ENCODE data around the gene DUSP10. TPM values are rescaled to one million over a fixed set of nuclear protein-coding genes. Genes with fewer than 3 reads are reported as not detected.

DUSP10 gene
- total RNA-seq, 2 experiments from 2014 or later: 23.9 to 24.6 TPM

DNA sequence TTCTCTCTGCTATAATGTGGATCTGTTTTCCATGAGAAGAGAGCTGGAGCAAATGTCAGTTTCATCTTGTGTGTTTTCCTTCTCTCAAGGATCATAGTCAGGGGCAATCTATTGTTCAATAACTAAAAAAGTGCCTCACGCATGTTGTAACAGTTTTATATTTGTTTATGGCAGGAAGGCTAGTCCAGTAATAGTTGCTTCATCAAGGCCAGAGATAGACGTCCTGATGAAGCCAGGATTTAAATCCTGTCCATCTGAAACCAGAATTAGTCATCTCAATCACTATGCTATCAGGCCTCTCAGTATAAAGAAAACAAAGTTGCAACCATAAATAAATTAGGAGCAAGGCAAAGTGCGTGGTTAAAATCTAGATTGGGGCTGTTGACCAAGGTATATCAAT, 30.2 kb upstream of the DUSP10 start:
- CTCF ChIA-PET: no interaction called here

GRCh38 chr1:221768444-221769066, 26.7 kb upstream of the DUSP10 start:
- ChIA-PET POLR2A (no interaction called here), CTCF (interaction anchor here (0.9 kb wide), 1 partner anchor 61 kb away, joined by 3 read pairs; no protein-coding TSS in a partner anchor)

More for the DNA sequence above, 30.2 kb upstream of the DUSP10 start:
- POLR2A ChIA-PET: no interaction called here

DNA sequence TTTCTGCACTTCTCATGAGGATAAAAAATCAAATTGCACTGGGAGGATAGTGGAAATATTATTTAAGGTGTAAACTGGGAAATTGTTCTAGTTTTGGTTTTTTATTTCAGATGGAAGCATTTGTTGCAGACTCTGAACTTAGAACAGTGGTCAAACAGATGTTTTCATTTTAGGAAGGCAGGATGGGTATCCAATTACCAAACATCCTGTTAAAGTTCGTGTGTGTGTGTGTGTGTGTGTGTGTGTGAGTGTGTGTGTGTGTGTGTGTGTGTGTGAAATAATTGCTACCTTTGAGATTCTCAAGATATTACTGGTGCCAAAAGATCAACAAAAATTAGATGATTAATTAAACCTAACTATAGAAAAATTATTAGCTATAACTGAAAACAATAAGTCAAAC, 24.3 kb upstream of the DUSP10 start:
- ChIA-PET POLR2A (no interaction called here), CTCF (interaction anchor here (0.7 kb wide), 2 partner anchors 390 to 632 kb away, joined by 3 to 4 read pairs; no protein-coding TSS in a partner anchor)

GRCh38 chr1:221765527-221765926, 23.6 kb upstream of the DUSP10 start:
- CTCF ChIA-PET: no interaction called here
- POLR2A ChIA-PET: no interaction called here

- POLR2A ChIA-PET: no interaction called here
- CTCF ChIA-PET: no interaction called here
These were observed 20.2 kb upstream of the DUSP10 start for GRCh38 chr1:221762121-221762520.

DNA sequence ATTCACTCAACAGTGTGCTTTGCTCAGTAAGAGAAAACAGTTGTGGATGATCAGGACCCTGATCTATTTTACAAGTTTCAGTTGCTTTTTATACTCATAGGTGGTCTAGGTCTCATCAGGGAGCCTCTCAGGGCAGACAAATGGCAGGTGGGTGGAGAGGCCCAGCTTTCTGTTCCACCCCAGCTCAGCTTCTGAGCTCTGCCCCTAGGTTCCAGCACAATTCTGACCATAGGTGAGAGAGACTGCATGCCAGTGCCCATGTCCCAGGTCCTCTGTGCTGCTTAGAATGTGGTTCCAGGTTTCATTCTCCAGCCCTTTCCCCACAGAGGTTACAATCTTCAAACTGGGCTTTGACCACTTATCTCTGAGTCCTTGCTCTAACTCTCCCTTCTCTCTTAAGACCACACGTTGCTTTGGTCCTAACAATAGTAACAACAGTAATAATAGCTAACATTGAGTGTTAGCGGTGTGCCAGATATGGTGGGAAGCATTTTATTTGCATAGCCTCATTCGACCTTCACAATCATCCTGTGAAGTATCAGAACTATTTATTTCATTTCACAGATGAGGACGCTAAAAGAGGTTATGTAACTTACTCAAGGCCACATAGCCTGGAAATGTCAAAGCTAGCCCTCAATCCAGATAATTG, 19.6 kb upstream of the DUSP10 start:
- ChIA-PET POLR2A (no interaction called here), CTCF (no interaction called here)

DNA sequence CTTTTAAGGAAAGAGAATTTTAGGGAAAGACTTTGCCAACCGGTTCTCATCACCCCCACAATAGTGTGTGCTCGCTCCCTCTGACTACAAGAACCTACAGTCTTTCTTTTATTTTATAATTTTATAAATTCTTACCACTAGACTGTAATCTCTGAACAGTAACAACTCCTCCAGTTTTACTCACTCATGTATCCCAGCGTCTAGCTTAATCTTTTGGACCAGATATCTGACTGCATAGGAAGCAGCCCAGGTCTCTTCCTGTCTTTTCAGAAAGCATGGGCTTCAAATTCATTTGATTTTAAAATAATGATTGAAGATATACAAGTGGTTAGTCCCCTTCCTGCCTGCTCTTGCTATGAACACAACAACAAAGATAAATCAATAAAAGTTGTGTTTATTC, 19.0 kb upstream of the DUSP10 start:
- ChIA-PET CTCF (no interaction called here), POLR2A (interaction anchor here (0.9 kb wide), 1 partner anchor 18 kb away, joined by 3 read pairs; no protein-coding TSS in a partner anchor)

GRCh38 chr1:221759436-221759835, 17.5 kb upstream of the DUSP10 start:
- ChIA-PET CTCF (no interaction called here), POLR2A (no interaction called here)

GRCh38 chr1:221758455-221758854, 16.6 kb upstream of the DUSP10 start:
- ChIA-PET POLR2A (interaction anchor here (1.0 kb wide), 1 partner anchor 15 kb away, joined by 3 read pairs; no protein-coding TSS in a partner anchor), CTCF (interaction anchor here (1.2 kb wide), 1 partner anchor 22 kb away, joined by 3 read pairs; no protein-coding TSS in a partner anchor)

DNA sequence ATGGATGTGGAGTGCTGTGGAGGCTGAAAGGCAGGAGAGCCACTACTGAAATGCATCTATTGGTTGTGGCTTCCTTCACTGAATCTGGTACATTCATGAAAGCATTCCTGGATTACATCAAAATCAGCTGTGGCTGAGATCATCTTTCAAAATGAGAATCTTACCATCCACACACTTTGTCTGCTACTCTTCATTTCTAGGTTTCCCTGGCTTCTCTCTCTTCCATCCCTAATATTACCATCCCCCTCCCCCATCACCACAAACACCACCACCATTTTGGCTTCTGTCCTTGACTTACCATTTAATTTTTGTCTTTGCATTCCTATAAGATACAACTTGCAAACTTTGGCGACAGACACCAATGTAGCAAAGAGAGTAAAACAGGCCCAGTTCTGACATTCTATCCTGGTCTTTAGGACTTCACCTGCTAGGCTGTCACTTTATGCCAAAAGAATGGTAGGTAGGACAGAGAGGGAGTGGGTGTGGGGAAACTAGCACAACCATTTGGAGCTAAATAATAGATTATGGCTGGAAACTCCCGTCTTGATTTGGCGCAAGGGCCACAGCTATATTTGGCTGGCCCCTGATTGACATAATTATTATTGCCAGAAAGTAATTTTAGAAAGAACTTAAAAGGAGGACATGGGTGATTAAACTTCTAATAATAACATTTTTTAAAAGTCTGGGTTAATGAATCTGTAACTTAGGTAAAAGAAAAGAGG, 15.1 kb upstream of the DUSP10 start:
- POLR2A ChIA-PET: interaction anchor here (1.0 kb wide), 1 partner anchor 14 kb away, joined by 3 read pairs; no protein-coding TSS in a partner anchor
- CTCF ChIA-PET: no interaction called here

DNA sequence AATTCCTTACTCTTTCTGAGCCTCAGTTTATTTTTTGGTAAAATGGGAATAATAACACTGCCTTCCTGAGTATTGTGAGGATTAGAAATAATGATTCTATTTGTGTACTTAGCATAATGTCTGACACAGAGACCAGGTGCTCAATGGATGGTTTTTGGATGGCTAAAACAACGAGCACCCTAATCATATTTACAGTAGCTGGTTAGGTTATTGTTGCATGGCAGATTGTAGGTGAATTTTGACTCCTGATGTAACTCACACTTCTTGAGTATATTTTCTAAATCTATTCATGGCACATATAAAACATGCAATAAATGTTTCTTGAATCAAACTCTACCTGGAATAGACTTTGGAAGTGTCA, 11.9 kb upstream of the DUSP10 start:
- POLR2A ChIA-PET: no interaction called here
- CTCF ChIA-PET: no interaction called here

GRCh38 chr1:221751226-221751887, 9.5 kb upstream of the DUSP10 start:
- CTCF ChIA-PET: no interaction called here
- POLR2A ChIA-PET: no interaction called here

DNA sequence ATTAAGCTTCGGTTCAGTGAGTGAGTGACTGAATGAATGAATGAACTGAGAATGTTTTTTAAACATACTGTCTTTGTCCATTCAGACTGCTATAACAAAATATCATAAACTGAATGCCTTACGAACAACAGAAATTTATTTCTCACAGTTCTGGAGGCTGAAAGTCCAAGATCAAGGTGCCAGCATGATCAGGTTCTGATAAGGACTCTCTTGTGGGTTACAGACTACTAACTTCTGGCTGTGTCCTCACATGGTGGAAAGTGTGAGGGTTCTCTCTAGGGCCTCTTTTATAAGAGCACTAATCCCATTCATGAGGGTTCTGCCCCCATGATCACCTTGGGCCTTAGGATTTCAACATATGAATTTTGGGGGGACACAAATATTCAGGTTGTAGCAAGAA, 7.1 kb upstream of the DUSP10 start:
- ChIA-PET POLR2A (no interaction called here), CTCF (interaction anchor here (0.5 kb wide), 1 partner anchor 140 kb away, joined by 3 read pairs; no protein-coding TSS in a partner anchor)

- POLR2A ChIA-PET: no interaction called here
These were observed 6.0 kb upstream of the DUSP10 start for GRCh38 chr1:221747839-221748238.

GRCh38 chr1:221743416-221744208, 1.7 kb upstream of the DUSP10 start:
- CTCF ChIA-PET: interaction anchor here (1.3 kb wide), 1 partner anchor 25 kb away, joined by 3 read pairs; no protein-coding TSS in a partner anchor
- POLR2A ChIA-PET: interaction anchor here (0.5 to 1.7 kb wide), 6 partner anchors 14 to 901 kb away, joined by 3 to 6 read pairs (median 4); no protein-coding TSS in a partner anchor

More at GRCh38 chr1:221747839-221748238, 6.0 kb upstream of the DUSP10 start:
- CTCF ChIA-PET: no interaction called here

DNA sequence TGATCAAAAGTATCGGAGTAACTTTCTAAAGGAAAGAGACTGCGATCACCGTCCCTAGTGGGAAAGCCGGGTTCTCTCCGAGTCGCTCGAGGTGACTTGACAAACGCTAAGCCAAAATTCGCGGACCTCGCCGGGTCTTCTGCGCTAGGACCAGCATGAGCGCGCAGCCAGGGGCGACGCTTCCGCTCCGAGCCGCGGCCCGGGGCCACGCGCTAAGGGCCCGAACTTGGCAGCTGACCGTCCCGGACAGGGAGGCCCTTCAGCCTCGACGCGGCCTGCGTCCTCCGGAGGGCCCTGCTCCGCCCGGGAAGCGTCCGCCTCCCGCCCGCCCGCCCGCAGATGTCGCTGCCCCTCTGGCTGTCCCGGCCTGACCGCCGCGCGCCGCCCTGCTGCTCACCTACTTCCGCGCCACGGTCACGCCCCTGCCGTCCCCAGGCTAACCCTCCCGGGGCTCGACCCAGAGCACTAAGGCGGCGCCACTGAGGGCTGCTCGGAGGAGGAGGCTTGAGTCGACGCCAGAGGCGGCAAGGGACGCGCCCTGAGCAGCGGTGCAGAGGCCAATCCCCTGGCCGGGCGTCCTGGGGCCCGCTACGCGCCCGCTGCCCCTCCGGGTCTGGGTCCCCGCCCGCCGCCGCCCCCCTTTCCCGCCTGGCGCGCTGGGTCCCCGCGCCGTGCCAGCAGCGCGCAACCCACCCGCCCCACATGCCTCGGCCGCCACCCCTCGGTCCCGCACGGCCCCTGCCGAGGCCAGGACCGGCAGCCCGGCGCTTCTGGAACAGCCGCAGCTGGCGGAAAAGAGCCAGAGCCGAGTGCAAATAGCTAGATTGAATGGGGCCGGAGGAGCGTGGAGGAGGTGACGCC, 896 bp upstream of the DUSP10 start:
- ChIA-PET CTCF (interaction anchor here (1.3 to 1.4 kb wide), 3 partner anchors 25 to 30 kb away, joined by 3 to 6 read pairs (median 4); no protein-coding TSS in a partner anchor), POLR2A (interaction anchor here (0.5 to 2.8 kb wide), 12 partner anchors 13 to 902 kb away, joined by 3 to 15 read pairs (median 4); no protein-coding TSS in a partner anchor)

- CTCF ChIA-PET: interaction anchor here (0.8 to 1.8 kb wide), 5 partner anchors 12 to 268 kb away, joined by 3 to 8 read pairs (median 6); no protein-coding TSS in a partner anchor
- POLR2A ChIA-PET: interaction anchor here (0.9 to 2.8 kb wide), 11 partner anchors 11 to 221 kb away, joined by 3 to 15 read pairs (median 6); no protein-coding TSS in a partner anchor
These were observed 741 bp downstream of the DUSP10 start for GRCh38 chr1:221740993-221741702.
